ENCODE data around the gene SOX8.

SOX8 gene

GRCh38 chr16:1027501-1027815 lies 45.9 kb downstream of the SOX8 start:
- DNase-seq = no peak

- no peak for DNase-seq
Measured at GRCh38 chr16:1028056-1028455, 46.5 kb downstream of the SOX8 start.

- DNase-seq = no peak
Measured at GRCh38 chr16:1028524-1029258, 47.1 kb downstream of the SOX8 start.

GRCh38 chr16:1029259-1029545 lies 47.6 kb downstream of the SOX8 start:
- DNase-seq = no peak

GRCh38 chr16:1030473-1030901 lies 48.9 kb downstream of the SOX8 start:
- DNase-seq = no peak

- no peak for DNase-seq
Measured at GRCh38 chr16:1031666-1032065, 50.1 kb downstream of the SOX8 start.

- no peak for DNase-seq
Measured at GRCh38 chr16:1032607-1033006, 51.0 kb downstream of the SOX8 start.

- no peak for DNase-seq
Measured at GRCh38 chr16:1033128-1033679, 51.6 kb downstream of the SOX8 start.

- DNase-seq = no peak
Measured at GRCh38 chr16:1034230-1035065, 52.9 kb downstream of the SOX8 start.

- no peak for DNase-seq
Measured at GRCh38 chr16:1035066-1035415, 53.5 kb downstream of the SOX8 start.

GRCh38 chr16:1036166-1036565 lies 54.6 kb downstream of the SOX8 start:
- DNase-seq = no peak

Data from central memory CD4-positive, alpha-beta T cell (primary cell).